GM18511 (cell line): ENCODE data around the gene CNTN5.

ENCODE experiments used
- ATAC-seq: cut with Tn5 transposase; IDR thresholded peaks from one replicate; pipeline ENCODE4 v1.9.1; 2021; ENCODE audit warnings: mild to moderate bottlenecking, moderate library complexity; ENCODE audit not compliant: unreplicated experiment

The CNTN5 gene

DNA sequence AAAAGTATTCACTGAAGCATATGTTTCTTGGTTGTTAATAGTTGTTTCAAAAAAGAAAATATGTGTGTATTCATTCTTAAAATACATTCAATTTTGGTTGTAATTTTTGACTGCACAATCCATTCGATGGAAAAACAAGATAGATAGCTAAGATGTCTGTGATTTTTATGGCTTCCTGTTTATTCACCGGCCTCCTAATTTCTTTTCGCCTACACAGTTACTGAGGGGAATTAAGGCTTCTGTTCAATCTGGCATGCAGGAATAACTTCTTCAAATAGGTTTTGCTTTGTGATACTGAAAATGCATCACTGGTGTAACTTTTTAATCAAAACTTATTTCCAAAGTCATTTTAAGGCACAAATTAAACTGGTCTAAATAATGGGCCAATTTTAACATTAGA is 1375.5 kb downstream of the CNTN5 start:
- ATAC-seq, result no peak

GRCh38 chr11:100397401-100397800 is 1376.7 kb downstream of the CNTN5 start:
- ATAC-seq, result no peak

GRCh38 chr11:100403816-100404215 is 1383.1 kb downstream of the CNTN5 start:
- no peak for ATAC-seq

- ATAC-seq, result no peak
Measured at GRCh38 chr11:100404907-100405306, 1384.2 kb downstream of the CNTN5 start.
